ENCODE results near the gene KDR. TPM values are rescaled to one million over a fixed set of nuclear protein-coding genes. Genes with fewer than 3 reads are reported as not detected.

Gene KDR
- total RNA-seq, 1 experiment from 2014 or later, result 0.52 TPM

DNA sequence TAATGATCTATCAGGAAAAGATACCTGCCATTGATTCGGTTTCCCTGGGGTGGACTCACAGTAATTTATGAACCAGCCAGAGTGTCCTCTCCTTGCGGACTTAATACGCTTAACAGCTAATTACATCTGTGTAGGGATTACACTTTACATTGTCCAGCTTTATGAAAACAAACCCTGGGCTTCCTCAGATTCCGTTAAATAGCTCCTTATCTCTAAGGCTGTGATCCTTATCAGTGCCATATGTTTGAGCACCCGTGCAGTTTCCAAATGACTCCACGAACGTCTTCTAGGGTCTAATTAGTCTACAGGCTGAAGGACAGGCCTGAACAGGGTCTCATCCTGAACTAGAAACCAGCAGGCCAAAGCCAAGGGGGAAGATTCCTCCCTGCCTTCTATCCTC is 56.9 kb downstream of the KDR start:
- H3K27me3 ChIP-seq (ENCODE audit: insufficient read depth, low read length), result no peaks in the 10 kb centered on the region
- CTCF ChIA-PET, result interaction anchor here (0.7 kb wide), 1 partner anchor 35 kb away, joined by 3 read pairs; no protein-coding TSS in a partner anchor
- no peak overlapping the region for H3K4me3 ChIP-seq (replicated peaks in 1 of 2; ENCODE audit: low read depth in 1 of 2, low read length in 2 of 2)
- no peaks in the 10 kb centered on the region for H3K9me3 ChIP-seq (ENCODE audit: control insufficient read depth in 1 of 2, insufficient read depth in 1 of 2, low read depth in 1 of 2, low read length in 2 of 2)
- RAD21 ChIA-PET (ENCODE audit: low non-redundant PET in 1 of 2, low total read pairs in 2 of 2, uncharacterized antibody in 2 of 2, unreplicated experiment in 2 of 2), result no interaction called here
- peaks cover 0 to 7% of the 10 kb centered on the region in 2 experiments; a peak in 2 of 4 replicates for H3K4me1 ChIP-seq (ENCODE audit: control insufficient read depth in 1 of 2, insufficient read depth in 2 of 2, low read length in 2 of 2)
- no peak overlapping the region for H3K27ac ChIP-seq (ENCODE audit: low read depth, low read length)
- H4K20me1 ChIP-seq (ENCODE audit: insufficient read depth), result no peaks in the 10 kb centered on the region
- no peak for ATAC-seq
- no peaks in the 10 kb centered on the region for H3K36me3 ChIP-seq (ENCODE audit: control insufficient read depth in 1 of 2, insufficient read depth in 2 of 2, low read length in 2 of 2)
- intact Hi-C loops (cut with micrococcal nuclease), result no loop called here
- no peak overlapping the region for H3K4me2 ChIP-seq (ENCODE audit: low read length)
- H2AFZ ChIP-seq (ENCODE audit: low read depth, low read length, poor library complexity, severe bottlenecking), result no peak overlapping the region
- DNase-seq (ENCODE audit: low read depth, low spot score), result no peak
- POLR2A ChIA-PET, result interaction anchor here (0.6 kb wide), 1 partner anchor 39 kb away, joined by 3 read pairs; no protein-coding TSS in a partner anchor
- no peaks in the 10 kb centered on the region for H3K79me2 ChIP-seq (ENCODE audit: insufficient read depth, low read length)
- TF ChIP-seq FOSL1 (IDR thresholded peaks at IDR 0.05; ENCODE audit: low read depth) (no peak), JUND (IDR thresholded peaks at IDR 0.05) (no peak), EZH2phosphoT487 (IDR thresholded peaks at IDR 0.05; ENCODE audit: borderline replicate concordance) (no peak), ZFX (IDR thresholded peaks at IDR 0.05) (no peak), ZNF274 (IDR thresholded peaks at IDR 0.05; ENCODE audit: low read depth, low read length) (no peak), SRF (IDR thresholded peaks at IDR 0.05; ENCODE audit: low read depth) (no peak)
- TF ChIP-seq, protein P1, sequence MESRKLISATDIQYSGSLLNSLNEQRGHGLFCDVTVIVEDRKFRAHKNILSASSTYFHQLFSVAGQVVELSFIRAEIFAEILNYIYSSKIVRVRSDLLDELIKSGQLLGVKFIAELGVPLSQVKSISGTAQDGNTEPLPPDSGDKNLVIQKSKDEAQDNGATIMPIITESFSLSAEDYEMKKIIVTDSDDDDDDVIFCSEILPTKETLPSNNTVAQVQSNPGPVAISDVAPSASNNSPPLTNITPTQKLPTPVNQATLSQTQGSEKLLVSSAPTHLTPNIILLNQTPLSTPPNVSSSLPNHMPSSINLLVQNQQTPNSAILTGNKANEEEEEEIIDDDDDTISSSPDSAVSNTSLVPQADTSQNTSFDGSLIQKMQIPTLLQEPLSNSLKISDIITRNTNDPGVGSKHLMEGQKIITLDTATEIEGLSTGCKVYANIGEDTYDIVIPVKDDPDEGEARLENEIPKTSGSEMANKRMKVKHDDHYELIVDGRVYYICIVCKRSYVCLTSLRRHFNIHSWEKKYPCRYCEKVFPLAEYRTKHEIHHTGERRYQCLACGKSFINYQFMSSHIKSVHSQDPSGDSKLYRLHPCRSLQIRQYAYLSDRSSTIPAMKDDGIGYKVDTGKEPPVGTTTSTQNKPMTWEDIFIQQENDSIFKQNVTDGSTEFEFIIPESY (IDR thresholded peaks at IDR 0.05; ENCODE audit: extremely low read depth, insufficient replicate concordance, low read length), result no peak
- TF ChIP-seq, protein P2, sequence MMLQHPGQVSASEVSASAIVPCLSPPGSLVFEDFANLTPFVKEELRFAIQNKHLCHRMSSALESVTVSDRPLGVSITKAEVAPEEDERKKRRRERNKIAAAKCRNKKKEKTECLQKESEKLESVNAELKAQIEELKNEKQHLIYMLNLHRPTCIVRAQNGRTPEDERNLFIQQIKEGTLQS (IDR thresholded peaks at IDR 0.05), result no peak
- BruUV-seq (replicated peaks), result no TSS peak
- H3K9me2 ChIP-seq (ENCODE audit: insufficient read depth), result no peaks in the 10 kb centered on the region
- no peak overlapping the region for H3K9ac ChIP-seq (ENCODE audit: low read length)

DNA sequence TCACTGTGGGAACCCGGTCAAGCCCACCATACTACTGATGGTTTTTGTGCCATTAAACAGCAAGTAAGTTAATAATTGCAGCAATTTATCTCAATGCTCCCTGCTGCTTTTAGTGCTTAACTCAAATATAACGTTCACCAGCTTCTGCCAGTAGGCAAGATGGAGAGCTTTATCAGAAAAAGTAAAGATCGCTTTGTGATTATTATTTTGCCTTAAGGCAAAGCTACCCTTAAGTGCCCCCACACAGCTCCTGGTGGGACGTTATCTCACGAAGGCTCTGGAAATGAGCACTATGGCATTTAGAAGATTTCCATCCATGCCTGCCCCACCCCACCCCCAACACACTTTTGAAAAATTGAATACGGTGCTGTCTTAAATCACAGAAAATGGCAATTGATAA is 59.4 kb downstream of the KDR start:
- no peaks in the 10 kb centered on the region for H3K9me3 ChIP-seq (ENCODE audit: control insufficient read depth in 1 of 2, insufficient read depth in 1 of 2, low read depth in 1 of 2, low read length in 2 of 2)
- ATAC-seq (no peak), DNase-seq (ENCODE audit: low read depth, low spot score) (no peak)
- no peak overlapping the region for H3K4me3 ChIP-seq (replicated peaks in 1 of 2; ENCODE audit: low read depth in 1 of 2, low read length in 2 of 2)
- BruUV-seq (replicated peaks), result no TSS peak
- H2AFZ ChIP-seq (ENCODE audit: low read depth, low read length, poor library complexity, severe bottlenecking), result no peak overlapping the region
- intact Hi-C loops (cut with micrococcal nuclease), result no loop called here
- no peaks in the 10 kb centered on the region for H3K9me2 ChIP-seq (ENCODE audit: insufficient read depth)
- H3K9ac ChIP-seq (ENCODE audit: low read length), result no peak overlapping the region
- H3K36me3 ChIP-seq (ENCODE audit: control insufficient read depth in 1 of 2, insufficient read depth in 2 of 2, low read length in 2 of 2), result no peaks in the 10 kb centered on the region
- H4K20me1 ChIP-seq (ENCODE audit: insufficient read depth), result no peaks in the 10 kb centered on the region
- no peak overlapping the region for H3K4me2 ChIP-seq (ENCODE audit: low read length)
- H3K79me2 ChIP-seq (ENCODE audit: insufficient read depth, low read length), result no peaks in the 10 kb centered on the region
- POLR2A ChIA-PET, result no interaction called here
- H3K4me1 ChIP-seq (ENCODE audit: control insufficient read depth in 1 of 2, insufficient read depth in 2 of 2, low read length in 2 of 2), result no peaks in the 10 kb centered on the region
- CTCF ChIA-PET, result no interaction called here
- H3K27me3 ChIP-seq (ENCODE audit: insufficient read depth, low read length), result no peaks in the 10 kb centered on the region
- RAD21 ChIA-PET (ENCODE audit: low non-redundant PET in 1 of 2, low total read pairs in 2 of 2, uncharacterized antibody in 2 of 2, unreplicated experiment in 2 of 2), result no interaction called here
- H3K27ac ChIP-seq (ENCODE audit: low read depth, low read length), result no peak overlapping the region
- TF ChIP-seq, protein P3, sequence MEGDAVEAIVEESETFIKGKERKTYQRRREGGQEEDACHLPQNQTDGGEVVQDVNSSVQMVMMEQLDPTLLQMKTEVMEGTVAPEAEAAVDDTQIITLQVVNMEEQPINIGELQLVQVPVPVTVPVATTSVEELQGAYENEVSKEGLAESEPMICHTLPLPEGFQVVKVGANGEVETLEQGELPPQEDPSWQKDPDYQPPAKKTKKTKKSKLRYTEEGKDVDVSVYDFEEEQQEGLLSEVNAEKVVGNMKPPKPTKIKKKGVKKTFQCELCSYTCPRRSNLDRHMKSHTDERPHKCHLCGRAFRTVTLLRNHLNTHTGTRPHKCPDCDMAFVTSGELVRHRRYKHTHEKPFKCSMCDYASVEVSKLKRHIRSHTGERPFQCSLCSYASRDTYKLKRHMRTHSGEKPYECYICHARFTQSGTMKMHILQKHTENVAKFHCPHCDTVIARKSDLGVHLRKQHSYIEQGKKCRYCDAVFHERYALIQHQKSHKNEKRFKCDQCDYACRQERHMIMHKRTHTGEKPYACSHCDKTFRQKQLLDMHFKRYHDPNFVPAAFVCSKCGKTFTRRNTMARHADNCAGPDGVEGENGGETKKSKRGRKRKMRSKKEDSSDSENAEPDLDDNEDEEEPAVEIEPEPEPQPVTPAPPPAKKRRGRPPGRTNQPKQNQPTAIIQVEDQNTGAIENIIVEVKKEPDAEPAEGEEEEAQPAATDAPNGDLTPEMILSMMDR (IDR thresholded peaks at IDR 0.05 in 2 of 3, conservative IDR thresholded peaks at IDR 0.05 in 1 of 3; ENCODE audit: borderline replicate concordance in 1 of 3, insufficient read depth in 1 of 3, low read depth in 2 of 3, low read length in 2 of 3), result no peak
- TF ChIP-seq ZFX (IDR thresholded peaks at IDR 0.05) (no peak), TCF7L2 (IDR thresholded peaks at IDR 0.05; ENCODE audit: borderline replicate concordance, extremely low read depth, insufficient read depth, insufficient read length) (no peak), POLR2A (IDR thresholded peaks at IDR 0.05; ENCODE audit: borderline replicate concordance, extremely low read depth, insufficient read depth, insufficient read length) (no peak), JUND (IDR thresholded peaks at IDR 0.05) (no peak), CBX3 (IDR thresholded peaks at IDR 0.05; ENCODE audit: low read depth) (no peak)
- TF ChIP-seq, protein P4, sequence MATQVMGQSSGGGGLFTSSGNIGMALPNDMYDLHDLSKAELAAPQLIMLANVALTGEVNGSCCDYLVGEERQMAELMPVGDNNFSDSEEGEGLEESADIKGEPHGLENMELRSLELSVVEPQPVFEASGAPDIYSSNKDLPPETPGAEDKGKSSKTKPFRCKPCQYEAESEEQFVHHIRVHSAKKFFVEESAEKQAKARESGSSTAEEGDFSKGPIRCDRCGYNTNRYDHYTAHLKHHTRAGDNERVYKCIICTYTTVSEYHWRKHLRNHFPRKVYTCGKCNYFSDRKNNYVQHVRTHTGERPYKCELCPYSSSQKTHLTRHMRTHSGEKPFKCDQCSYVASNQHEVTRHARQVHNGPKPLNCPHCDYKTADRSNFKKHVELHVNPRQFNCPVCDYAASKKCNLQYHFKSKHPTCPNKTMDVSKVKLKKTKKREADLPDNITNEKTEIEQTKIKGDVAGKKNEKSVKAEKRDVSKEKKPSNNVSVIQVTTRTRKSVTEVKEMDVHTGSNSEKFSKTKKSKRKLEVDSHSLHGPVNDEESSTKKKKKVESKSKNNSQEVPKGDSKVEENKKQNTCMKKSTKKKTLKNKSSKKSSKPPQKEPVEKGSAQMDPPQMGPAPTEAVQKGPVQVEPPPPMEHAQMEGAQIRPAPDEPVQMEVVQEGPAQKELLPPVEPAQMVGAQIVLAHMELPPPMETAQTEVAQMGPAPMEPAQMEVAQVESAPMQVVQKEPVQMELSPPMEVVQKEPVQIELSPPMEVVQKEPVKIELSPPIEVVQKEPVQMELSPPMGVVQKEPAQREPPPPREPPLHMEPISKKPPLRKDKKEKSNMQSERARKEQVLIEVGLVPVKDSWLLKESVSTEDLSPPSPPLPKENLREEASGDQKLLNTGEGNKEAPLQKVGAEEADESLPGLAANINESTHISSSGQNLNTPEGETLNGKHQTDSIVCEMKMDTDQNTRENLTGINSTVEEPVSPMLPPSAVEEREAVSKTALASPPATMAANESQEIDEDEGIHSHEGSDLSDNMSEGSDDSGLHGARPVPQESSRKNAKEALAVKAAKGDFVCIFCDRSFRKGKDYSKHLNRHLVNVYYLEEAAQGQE (IDR thresholded peaks at IDR 0.05; ENCODE audit: low read depth), result no peak

Measured in HCT116 (cell line).